H9 (cell line): Measurements from ENCODE around the gene PLEKHA1. TPM values are rescaled to one million over a fixed set of nuclear protein-coding genes. Genes with fewer than 3 reads are reported as not detected.

Experiments
- DNase-seq: peaks from one replicate; pipeline ENCODE4 v3.0.0-alpha.2; 2017
- H2AFZ ChIP-seq: one replicate; pipeline ENCODE4 v1.6.1; 2013; ENCODE audit warnings: mild to moderate bottlenecking, low read length, control low read depth, moderate library complexity
- H2AK5ac ChIP-seq: 2 replicates; pipeline ENCODE4 v1.6.1; 2013; ENCODE audit warnings: low read length, control low read depth, mixed read lengths; ENCODE audit not compliant: insufficient read length
- H2BK120ac ChIP-seq: one replicate; pipeline ENCODE4 v1.6.1; 2013; ENCODE audit warnings: low read depth, mild to moderate bottlenecking, low read length, control low read depth, inconsistent platforms; ENCODE audit not compliant: poor library complexity, severe bottlenecking
- H2BK12ac ChIP-seq: 2 replicates; pipeline ENCODE4 v1.6.1; 2013; ENCODE audit warnings: low read length, control low read depth, mixed read lengths, low read depth; ENCODE audit not compliant: insufficient read length
- H2BK15ac ChIP-seq: 2 replicates; pipeline ENCODE4 v1.6.1; 2013; ENCODE audit warnings: low read depth, low read length, control low read depth
- H2BK20ac ChIP-seq: one replicate; pipeline ENCODE4 v1.6.1; 2013; ENCODE audit warnings: low read depth, mild to moderate bottlenecking, low read length, control low read depth, inconsistent platforms; ENCODE audit not compliant: poor library complexity, severe bottlenecking
- H2BK5ac ChIP-seq: 2 replicates; pipeline ENCODE4 v1.6.1; 2013; ENCODE audit warnings: low read length, control low read depth, mixed read lengths; ENCODE audit not compliant: insufficient read length
- H3K14ac ChIP-seq: 2 replicates; pipeline ENCODE4 v1.6.1; 2013; ENCODE audit warnings: low read length, control low read depth; ENCODE audit not compliant: insufficient read depth
- H3K18ac ChIP-seq: 2 replicates; pipeline ENCODE4 v1.6.1; 2013; ENCODE audit warnings: low read depth, mild to moderate bottlenecking, mixed read lengths, low read length, control low read depth; ENCODE audit not compliant: insufficient read length
- H3K23ac ChIP-seq: 2 replicates; pipeline ENCODE4 v1.6.1; 2013; ENCODE audit warnings: low read length, control low read depth, mixed read lengths, low read depth; ENCODE audit not compliant: insufficient read length
- H3K23me2 ChIP-seq: 2 replicates; pipeline ENCODE4 v1.6.1; 2013; ENCODE audit warnings: low read depth, mild to moderate bottlenecking, mixed read lengths, low read length, control low read depth; ENCODE audit not compliant: insufficient read length, poor library complexity, severe bottlenecking
- H3K27ac ChIP-seq: 2 replicates; pipeline ENCODE4 v1.5.1; 2013; ENCODE audit warnings: low read length, control low read depth, mixed read lengths, low read depth; ENCODE audit not compliant: insufficient read length
- H3K27me3 ChIP-seq: 2 replicates; pipeline ENCODE4 v1.6.1; 2013; ENCODE audit warnings: low read length, control low read depth, inconsistent platforms; ENCODE audit not compliant: insufficient read depth
- H3K4ac ChIP-seq: 2 replicates; pipeline ENCODE4 v1.6.1; 2013; ENCODE audit warnings: low read depth, mild to moderate bottlenecking, control low read depth, inconsistent platforms, low read length, moderate library complexity
- H3K4me1 ChIP-seq: 2 replicates; pipeline ENCODE4 v1.6.1; 2013; ENCODE audit warnings: low read length, control low read depth, inconsistent platforms; ENCODE audit not compliant: insufficient read depth
- H3K4me2 ChIP-seq: 2 replicates; pipeline ENCODE4 v1.6.1; 2013; ENCODE audit warnings: low read length, control low read depth, mixed read lengths; ENCODE audit not compliant: insufficient read length, insufficient read depth
- H3K56ac ChIP-seq: 2 replicates; pipeline ENCODE4 v1.6.1; 2013; ENCODE audit warnings: low read depth, mild to moderate bottlenecking, mixed read lengths, low read length, control low read depth; ENCODE audit not compliant: insufficient read length
- H3K79me1 ChIP-seq: 2 replicates; pipeline ENCODE4 v1.6.1; 2013; ENCODE audit warnings: low read depth, mild to moderate bottlenecking, moderate library complexity, low read length, control low read depth, inconsistent platforms; ENCODE audit not compliant: insufficient read depth, poor library complexity, severe bottlenecking
- H3K79me2 ChIP-seq: 2 replicates; pipeline ENCODE4 v1.6.1; 2013; ENCODE audit warnings: low read length, control low read depth, inconsistent platforms; ENCODE audit not compliant: insufficient read depth
- H3K9ac ChIP-seq: 2 replicates; pipeline ENCODE4 v1.6.1; 2013; ENCODE audit warnings: low read length, control low read depth, mixed read lengths; ENCODE audit not compliant: insufficient read length; ENCODE audit errors: extremely low read depth
- H3K9me3 ChIP-seq: one replicate; pipeline ENCODE4 v1.6.1; 2013; ENCODE audit warnings: low read depth, low read length, inconsistent platforms; ENCODE audit not compliant: control insufficient read depth
- H3T11ph ChIP-seq: one replicate; pipeline ENCODE4 v1.6.1; 2013; ENCODE audit warnings: mild to moderate bottlenecking, low read length, control low read depth, inconsistent platforms
- H4K20me1 ChIP-seq: one replicate; pipeline ENCODE4 v1.6.1; 2013; ENCODE audit not compliant: control insufficient read depth, insufficient read length, insufficient read depth
- H4K5ac ChIP-seq: 2 replicates; pipeline ENCODE4 v1.6.1; 2013; ENCODE audit warnings: low read depth, mild to moderate bottlenecking, mixed read lengths, low read length, control low read depth; ENCODE audit not compliant: insufficient read length
- H4K8ac ChIP-seq: replicated peaks from 2 replicates; pipeline ENCODE4 v1.6.1; 2013; ENCODE audit warnings: low read length, control low read depth, mixed read lengths, low read depth; ENCODE audit not compliant: insufficient read length
- H4K91ac ChIP-seq: 2 replicates; pipeline ENCODE4 v1.6.1; 2013; ENCODE audit warnings: low read depth, mild to moderate bottlenecking, moderate library complexity, mixed read lengths, low read length, control low read depth; ENCODE audit not compliant: insufficient read length
- H3K27ac Mint-ChIP-seq, 3 experiments: 2 replicates in 2 of 3; 3 replicates in 1 of 3; pipeline ENCODE4 v1.8.0; 2020 to 2021; ENCODE audit warnings: mixed read lengths in 3 of 3, mild to moderate bottlenecking in 1 of 3, moderate library complexity in 1 of 3
- H3K27me3 Mint-ChIP-seq: 2 replicates; pipeline ENCODE4 v1.8.0; 2021; ENCODE audit warnings: low read depth, mild to moderate bottlenecking, moderate library complexity, mixed read lengths
- H3K36me3 Mint-ChIP-seq, 3 experiments: 2 replicates in 2 of 3; 3 replicates in 1 of 3; pipeline ENCODE4 v1.8.0; 2020 to 2021; ENCODE audit warnings: low read depth in 3 of 3, mixed read lengths in 3 of 3; ENCODE audit not compliant: insufficient read depth in 1 of 3
- H3K4me1 Mint-ChIP-seq, 2 experiments: 2 replicates each; pipeline ENCODE4 v1.8.0; 2020; ENCODE audit warnings: mixed read lengths in 2 of 2
- H3K4me3 Mint-ChIP-seq, 2 experiments: 2 replicates in 1 of 2; 3 replicates in 1 of 2; pipeline ENCODE4 v1.8.0; 2020 to 2021; ENCODE audit warnings: mild to moderate bottlenecking in 2 of 2, mixed read lengths in 2 of 2, moderate library complexity in 1 of 2
- H3K9me3 Mint-ChIP-seq, 2 experiments: 2 replicates in 1 of 2; 3 replicates in 1 of 2; pipeline ENCODE4 v1.8.0; 2020; ENCODE audit warnings: mild to moderate bottlenecking in 2 of 2, mixed read lengths in 2 of 2, moderate library complexity in 1 of 2
- WGBS: extraction: QIAGEN DNeasy Blood & Tissue Kit; methylation state at CpG from one replicate; pipeline ENCODE4 v1.1.7; 2013; ENCODE audit warnings: missing lambda C conversion rate, low lambda C conversion rate, mixed read lengths; ENCODE audit not compliant: insufficient read length; ENCODE audit errors: extremely low coverage; 5-methylcytosine and 5-hydroxymethylcytosine counted together
- total RNA-seq: library from RNA; stranded (reverse); gene quantifications from 2 replicates; pipeline ENCODE4 v1.2.1, GENCODE V29; 2021
- TF ChIP-seq, protein P1 (sequence below): fragments of 200-600 bp; sonication (generic); conservative IDR thresholded peaks from 3 replicates; pipeline ENCODE4 v1.8.0; 2021; ENCODE audit warnings: antibody characterized with exemption, mild to moderate bottlenecking

Gene PLEKHA1
- total RNA-seq, 1 experiment from 2014 or later, result 32.7 TPM

- no peak overlapping the region for H3K18ac ChIP-seq
These were observed 11.9 kb upstream of the PLEKHA1 start for GRCh38 chr10:122362621-122363020.

More at GRCh38 chr10:122362621-122363020, 11.9 kb upstream of the PLEKHA1 start:
- H2BK12ac ChIP-seq, result no peak overlapping the region
- H3K9ac ChIP-seq, result no peak overlapping the region
- no peak overlapping the region for H2BK15ac ChIP-seq
- Mint-ChIP-seq H3K27ac (no peak overlapping the region), H3K9me3 (peaks cover 17 to 25% of the 10 kb centered on the region in 2 experiments), H3K27me3 (peaks cover 5% of the 10 kb centered on the region), H3K36me3 (peaks cover 2 to 23% (median 3%) of the 10 kb centered on the region in 3 experiments; a peak in 4 of 7 replicates), H3K4me1 (peaks cover 9 to 11% of the 10 kb centered on the region in 2 experiments), H3K4me3 (no peak overlapping the region)
- H2BK120ac ChIP-seq, result no peak overlapping the region
- no peak overlapping the region for H2BK20ac ChIP-seq
- DNase-seq, result no peak
- H2AFZ ChIP-seq, result no peak overlapping the region
- H3K27ac ChIP-seq, result no peak overlapping the region
- H4K91ac ChIP-seq, result no peak overlapping the region
- no peak overlapping the region for H3K4ac ChIP-seq
- WGBS, result no CpG with 5 or more reads among the region's 2 CpGs
- H4K5ac ChIP-seq, result no peak overlapping the region
- H3K27me3 ChIP-seq, result no peaks in the 10 kb centered on the region
- H3K14ac ChIP-seq, result no peak overlapping the region
- TF ChIP-seq, protein P1, sequence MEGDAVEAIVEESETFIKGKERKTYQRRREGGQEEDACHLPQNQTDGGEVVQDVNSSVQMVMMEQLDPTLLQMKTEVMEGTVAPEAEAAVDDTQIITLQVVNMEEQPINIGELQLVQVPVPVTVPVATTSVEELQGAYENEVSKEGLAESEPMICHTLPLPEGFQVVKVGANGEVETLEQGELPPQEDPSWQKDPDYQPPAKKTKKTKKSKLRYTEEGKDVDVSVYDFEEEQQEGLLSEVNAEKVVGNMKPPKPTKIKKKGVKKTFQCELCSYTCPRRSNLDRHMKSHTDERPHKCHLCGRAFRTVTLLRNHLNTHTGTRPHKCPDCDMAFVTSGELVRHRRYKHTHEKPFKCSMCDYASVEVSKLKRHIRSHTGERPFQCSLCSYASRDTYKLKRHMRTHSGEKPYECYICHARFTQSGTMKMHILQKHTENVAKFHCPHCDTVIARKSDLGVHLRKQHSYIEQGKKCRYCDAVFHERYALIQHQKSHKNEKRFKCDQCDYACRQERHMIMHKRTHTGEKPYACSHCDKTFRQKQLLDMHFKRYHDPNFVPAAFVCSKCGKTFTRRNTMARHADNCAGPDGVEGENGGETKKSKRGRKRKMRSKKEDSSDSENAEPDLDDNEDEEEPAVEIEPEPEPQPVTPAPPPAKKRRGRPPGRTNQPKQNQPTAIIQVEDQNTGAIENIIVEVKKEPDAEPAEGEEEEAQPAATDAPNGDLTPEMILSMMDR, result no peak
- no peak overlapping the region for H4K8ac ChIP-seq
- no peaks in the 10 kb centered on the region for H4K20me1 ChIP-seq
- H3K23ac ChIP-seq, result no peak overlapping the region
- H2BK5ac ChIP-seq, result no peak overlapping the region
- H3K56ac ChIP-seq, result no peak overlapping the region
- H2AK5ac ChIP-seq, result no peak overlapping the region
- H3K4me1 ChIP-seq, result no peaks in the 10 kb centered on the region
- H3K4me2 ChIP-seq, result no peak overlapping the region
- no peaks in the 10 kb centered on the region for H3K79me2 ChIP-seq
- no peaks in the 10 kb centered on the region for H3K9me3 ChIP-seq
- H3T11ph ChIP-seq, result no peak overlapping the region
- H3K79me1 ChIP-seq, result no peaks in the 10 kb centered on the region
- no peaks in the 10 kb centered on the region for H3K23me2 ChIP-seq
